H9 (cell line): ENCODE measurements around the gene CYB5R3. TPM values are rescaled to one million over a fixed set of nuclear protein-coding genes. Genes with fewer than 3 reads are reported as not detected.

Experiments used
- DNase-seq: peaks from one replicate; pipeline ENCODE4 v3.0.0-alpha.2; 2017
- H2AFZ ChIP-seq: one replicate; pipeline ENCODE4 v1.6.1; 2013; ENCODE audit warnings: mild to moderate bottlenecking, low read length, control low read depth, moderate library complexity
- H2AK5ac ChIP-seq: 2 replicates; pipeline ENCODE4 v1.6.1; 2013; ENCODE audit warnings: low read length, control low read depth, mixed read lengths; ENCODE audit not compliant: insufficient read length
- H2BK120ac ChIP-seq: one replicate; pipeline ENCODE4 v1.6.1; 2013; ENCODE audit warnings: low read depth, mild to moderate bottlenecking, low read length, control low read depth, inconsistent platforms; ENCODE audit not compliant: poor library complexity, severe bottlenecking
- H2BK12ac ChIP-seq: 2 replicates; pipeline ENCODE4 v1.6.1; 2013; ENCODE audit warnings: low read length, control low read depth, mixed read lengths, low read depth; ENCODE audit not compliant: insufficient read length
- H2BK15ac ChIP-seq: 2 replicates; pipeline ENCODE4 v1.6.1; 2013; ENCODE audit warnings: low read depth, low read length, control low read depth
- H2BK20ac ChIP-seq: one replicate; pipeline ENCODE4 v1.6.1; 2013; ENCODE audit warnings: low read depth, mild to moderate bottlenecking, low read length, control low read depth, inconsistent platforms; ENCODE audit not compliant: poor library complexity, severe bottlenecking
- H2BK5ac ChIP-seq: 2 replicates; pipeline ENCODE4 v1.6.1; 2013; ENCODE audit warnings: low read length, control low read depth, mixed read lengths; ENCODE audit not compliant: insufficient read length
- H3K14ac ChIP-seq: 2 replicates; pipeline ENCODE4 v1.6.1; 2013; ENCODE audit warnings: low read length, control low read depth; ENCODE audit not compliant: insufficient read depth
- H3K18ac ChIP-seq: 2 replicates; pipeline ENCODE4 v1.6.1; 2013; ENCODE audit warnings: low read depth, mild to moderate bottlenecking, mixed read lengths, low read length, control low read depth; ENCODE audit not compliant: insufficient read length
- H3K23ac ChIP-seq: 2 replicates; pipeline ENCODE4 v1.6.1; 2013; ENCODE audit warnings: low read length, control low read depth, mixed read lengths, low read depth; ENCODE audit not compliant: insufficient read length
- H3K23me2 ChIP-seq: 2 replicates; pipeline ENCODE4 v1.6.1; 2013; ENCODE audit warnings: low read depth, mild to moderate bottlenecking, mixed read lengths, low read length, control low read depth; ENCODE audit not compliant: insufficient read length, poor library complexity, severe bottlenecking
- H3K27ac ChIP-seq: 2 replicates; pipeline ENCODE4 v1.5.1; 2013; ENCODE audit warnings: low read length, control low read depth, mixed read lengths, low read depth; ENCODE audit not compliant: insufficient read length
- H3K27me3 ChIP-seq: 2 replicates; pipeline ENCODE4 v1.6.1; 2013; ENCODE audit warnings: low read length, control low read depth, inconsistent platforms; ENCODE audit not compliant: insufficient read depth
- H3K4ac ChIP-seq: 2 replicates; pipeline ENCODE4 v1.6.1; 2013; ENCODE audit warnings: low read depth, mild to moderate bottlenecking, control low read depth, inconsistent platforms, low read length, moderate library complexity
- H3K4me1 ChIP-seq: 2 replicates; pipeline ENCODE4 v1.6.1; 2013; ENCODE audit warnings: low read length, control low read depth, inconsistent platforms; ENCODE audit not compliant: insufficient read depth
- H3K4me2 ChIP-seq: 2 replicates; pipeline ENCODE4 v1.6.1; 2013; ENCODE audit warnings: low read length, control low read depth, mixed read lengths; ENCODE audit not compliant: insufficient read length, insufficient read depth
- H3K56ac ChIP-seq: 2 replicates; pipeline ENCODE4 v1.6.1; 2013; ENCODE audit warnings: low read depth, mild to moderate bottlenecking, mixed read lengths, low read length, control low read depth; ENCODE audit not compliant: insufficient read length
- H3K79me1 ChIP-seq: 2 replicates; pipeline ENCODE4 v1.6.1; 2013; ENCODE audit warnings: low read depth, mild to moderate bottlenecking, moderate library complexity, low read length, control low read depth, inconsistent platforms; ENCODE audit not compliant: insufficient read depth, poor library complexity, severe bottlenecking
- H3K79me2 ChIP-seq: 2 replicates; pipeline ENCODE4 v1.6.1; 2013; ENCODE audit warnings: low read length, control low read depth, inconsistent platforms; ENCODE audit not compliant: insufficient read depth
- H3K9ac ChIP-seq: 2 replicates; pipeline ENCODE4 v1.6.1; 2013; ENCODE audit warnings: low read length, control low read depth, mixed read lengths; ENCODE audit not compliant: insufficient read length; ENCODE audit errors: extremely low read depth
- H3K9me3 ChIP-seq: one replicate; pipeline ENCODE4 v1.6.1; 2013; ENCODE audit warnings: low read depth, low read length, inconsistent platforms; ENCODE audit not compliant: control insufficient read depth
- H3T11ph ChIP-seq: one replicate; pipeline ENCODE4 v1.6.1; 2013; ENCODE audit warnings: mild to moderate bottlenecking, low read length, control low read depth, inconsistent platforms
- H4K20me1 ChIP-seq: one replicate; pipeline ENCODE4 v1.6.1; 2013; ENCODE audit not compliant: control insufficient read depth, insufficient read length, insufficient read depth
- H4K5ac ChIP-seq: 2 replicates; pipeline ENCODE4 v1.6.1; 2013; ENCODE audit warnings: low read depth, mild to moderate bottlenecking, mixed read lengths, low read length, control low read depth; ENCODE audit not compliant: insufficient read length
- H4K8ac ChIP-seq: replicated peaks from 2 replicates; pipeline ENCODE4 v1.6.1; 2013; ENCODE audit warnings: low read length, control low read depth, mixed read lengths, low read depth; ENCODE audit not compliant: insufficient read length
- H4K91ac ChIP-seq: 2 replicates; pipeline ENCODE4 v1.6.1; 2013; ENCODE audit warnings: low read depth, mild to moderate bottlenecking, moderate library complexity, mixed read lengths, low read length, control low read depth; ENCODE audit not compliant: insufficient read length
- H3K27ac Mint-ChIP-seq, 3 experiments: 2 replicates in 2 of 3; 3 replicates in 1 of 3; pipeline ENCODE4 v1.8.0; 2020 to 2021; ENCODE audit warnings: mixed read lengths in 3 of 3, mild to moderate bottlenecking in 1 of 3, moderate library complexity in 1 of 3
- H3K27me3 Mint-ChIP-seq: 2 replicates; pipeline ENCODE4 v1.8.0; 2021; ENCODE audit warnings: low read depth, mild to moderate bottlenecking, moderate library complexity, mixed read lengths
- H3K36me3 Mint-ChIP-seq, 3 experiments: 2 replicates in 2 of 3; 3 replicates in 1 of 3; pipeline ENCODE4 v1.8.0; 2020 to 2021; ENCODE audit warnings: low read depth in 3 of 3, mixed read lengths in 3 of 3; ENCODE audit not compliant: insufficient read depth in 1 of 3
- H3K4me1 Mint-ChIP-seq, 2 experiments: 2 replicates each; pipeline ENCODE4 v1.8.0; 2020; ENCODE audit warnings: mixed read lengths in 2 of 2
- H3K4me3 Mint-ChIP-seq, 2 experiments: 2 replicates in 1 of 2; 3 replicates in 1 of 2; pipeline ENCODE4 v1.8.0; 2020 to 2021; ENCODE audit warnings: mild to moderate bottlenecking in 2 of 2, mixed read lengths in 2 of 2, moderate library complexity in 1 of 2
- H3K9me3 Mint-ChIP-seq, 2 experiments: 2 replicates in 1 of 2; 3 replicates in 1 of 2; pipeline ENCODE4 v1.8.0; 2020; ENCODE audit warnings: mild to moderate bottlenecking in 2 of 2, mixed read lengths in 2 of 2, moderate library complexity in 1 of 2
- CTCF ChIP-seq: fragments of 200-600 bp; sonication (generic); conservative IDR thresholded peaks from 3 replicates; pipeline ENCODE4 v1.8.0; 2021; ENCODE audit warnings: antibody characterized with exemption, mild to moderate bottlenecking
- WGBS: extraction: QIAGEN DNeasy Blood & Tissue Kit; methylation state at CpG from one replicate; pipeline ENCODE4 v1.1.7; 2013; ENCODE audit warnings: missing lambda C conversion rate, low lambda C conversion rate, mixed read lengths; ENCODE audit not compliant: insufficient read length; ENCODE audit errors: extremely low coverage; 5-methylcytosine and 5-hydroxymethylcytosine counted together
- total RNA-seq: library from RNA; stranded (reverse); gene quantifications from 2 replicates; pipeline ENCODE4 v1.2.1, GENCODE V29; 2021

The CYB5R3 gene
- total RNA-seq, 1 experiment from 2014 or later, result 97.4 TPM

GRCh38 chr22:42626431-42626830 is 22.8 kb downstream of the CYB5R3 start:
- Histone ChIP-seq H2AK5ac (no peak overlapping the region), H2BK120ac (no peak overlapping the region), H3K4me1 (no peaks in the 10 kb centered on the region), H2BK12ac (no peak overlapping the region), H3K4ac (no peak overlapping the region), H4K8ac (no peak overlapping the region), H2BK20ac (no peak overlapping the region), H2BK15ac (no peak overlapping the region), H4K5ac (no peak overlapping the region), H3K14ac (no peak overlapping the region), H2BK5ac (no peak overlapping the region), H3K27me3 (no peaks in the 10 kb centered on the region), H3K79me1 (no peaks in the 10 kb centered on the region), H3K4me2 (no peak overlapping the region), H3K9me3 (no peaks in the 10 kb centered on the region), H3K56ac (no peak overlapping the region), H2AFZ (no peak overlapping the region), H3K23ac (no peak overlapping the region), H3K23me2 (no peaks in the 10 kb centered on the region), H4K20me1 (no peaks in the 10 kb centered on the region), H4K91ac (no peak overlapping the region), H3K79me2 (no peaks in the 10 kb centered on the region), H3K18ac (no peak overlapping the region), H3K9ac (no peak overlapping the region), H3K27ac (no peak overlapping the region), H3T11ph (no peak overlapping the region)
- peak overlapping the region in 1 of 3 experiments; percentile 16; a peak in 2 of 7 replicates for H3K27ac Mint-ChIP-seq
- no peaks in the 10 kb centered on the region for H3K9me3 Mint-ChIP-seq
- H3K36me3 Mint-ChIP-seq, result peaks cover 5 to 44% (median 39%) of the 10 kb centered on the region in 3 experiments
- WGBS, result no CpG with 5 or more reads among the region's 7 CpGs
- no peak for DNase-seq
- no peak for TF ChIP-seq CTCF
- H3K27me3 Mint-ChIP-seq, result no peaks in the 10 kb centered on the region
- H3K4me3 Mint-ChIP-seq, result no peak overlapping the region
- peaks cover 3 to 9% of the 10 kb centered on the region in 2 experiments; a peak in 3 of 4 replicates for H3K4me1 Mint-ChIP-seq
